ENCODE measurements around the gene ABCG8. TPM values are rescaled to one million over a fixed set of nuclear protein-coding genes. Genes with fewer than 3 reads are reported as not detected.

The ABCG8 gene
- total RNA-seq, 1 donor from 2014 or later = not detected

GRCh38 chr2:43890855-43891254 is 52.1 kb downstream of the ABCG8 start:
- H3K4me1 Mint-ChIP-seq (ENCODE audit: unreplicated experiment) = no peaks in the 10 kb centered on the region
- peaks cover 63% of the 10 kb centered on the region for H3K36me3 Mint-ChIP-seq (ENCODE audit: unreplicated experiment)
- H3K27me3 Mint-ChIP-seq (ENCODE audit: unreplicated experiment) = no peaks in the 10 kb centered on the region
- no peak overlapping the region for H3K4me3 Mint-ChIP-seq (ENCODE audit: unreplicated experiment)
- DNase-seq (ENCODE audit: extremely low spot score, unreplicated experiment) = no peak
- no peak for TF ChIP-seq CTCF (IDR thresholded peaks at IDR 0.05)
- H3K27ac Mint-ChIP-seq (ENCODE audit: unreplicated experiment) = no peak overlapping the region
- H3K9me3 Mint-ChIP-seq (ENCODE audit: unreplicated experiment) = no peaks in the 10 kb centered on the region

DNA sequence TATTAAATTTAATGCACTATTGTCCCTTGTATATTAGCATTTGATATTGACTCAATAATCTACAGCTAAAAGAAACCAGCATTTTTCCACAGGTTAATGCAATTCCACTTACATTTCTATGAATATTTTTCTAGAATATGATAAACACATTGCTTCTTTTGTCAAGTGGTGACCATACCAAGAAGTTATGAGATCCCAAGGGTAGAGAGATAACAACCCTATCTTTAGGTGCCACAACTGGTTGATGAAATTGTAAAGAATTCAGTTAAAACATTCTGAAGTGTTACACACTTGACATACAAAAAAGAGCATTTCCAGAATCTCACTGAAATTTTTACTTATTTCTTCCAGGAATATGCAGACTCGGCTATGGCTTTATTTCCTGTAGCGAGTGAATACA is 56.0 kb downstream of the ABCG8 start:
- Mint-ChIP-seq H3K4me3 (ENCODE audit: unreplicated experiment) (no peak overlapping the region), H3K4me1 (ENCODE audit: unreplicated experiment) (peaks cover 27% of the 10 kb centered on the region), H3K36me3 (ENCODE audit: unreplicated experiment) (peaks cover 53% of the 10 kb centered on the region), H3K27ac (ENCODE audit: unreplicated experiment) (no peak overlapping the region), H3K27me3 (ENCODE audit: unreplicated experiment) (no peaks in the 10 kb centered on the region), H3K9me3 (ENCODE audit: unreplicated experiment) (no peaks in the 10 kb centered on the region)
- no peak for DNase-seq (ENCODE audit: extremely low spot score, unreplicated experiment)
- TF ChIP-seq CTCF (IDR thresholded peaks at IDR 0.05) = no peak

- H3K27me3 Mint-ChIP-seq (ENCODE audit: unreplicated experiment) = no peaks in the 10 kb centered on the region
- H3K36me3 Mint-ChIP-seq (ENCODE audit: unreplicated experiment) = peaks cover 46% of the 10 kb centered on the region
Observed at GRCh38 chr2:43896906-43897305, 58.1 kb downstream of the ABCG8 start.

DNA sequence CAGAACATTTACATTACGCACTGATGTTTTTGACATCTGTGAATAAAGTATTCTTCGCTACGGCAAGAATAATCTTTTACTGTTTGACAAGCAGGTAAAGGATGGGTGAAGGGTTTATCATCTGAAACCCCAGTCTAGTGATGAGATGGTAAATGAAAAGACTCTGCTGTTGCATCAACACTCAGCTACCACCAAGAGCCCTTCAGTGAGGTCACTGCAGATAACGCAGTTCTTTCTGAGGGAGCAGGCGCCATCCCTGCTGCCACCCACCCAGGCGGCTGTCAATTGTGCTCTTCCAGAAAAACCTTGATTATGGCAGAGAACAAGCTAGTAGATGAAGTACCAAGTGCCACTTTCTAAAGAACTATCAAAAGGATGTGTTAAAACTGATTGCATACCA is 58.7 kb downstream of the ABCG8 start:
- peak overlapping the region; percentile 90 for H3K27ac Mint-ChIP-seq (ENCODE audit: unreplicated experiment)
- H3K4me3 Mint-ChIP-seq (ENCODE audit: unreplicated experiment) = no peak overlapping the region
- DNase-seq (ENCODE audit: extremely low spot score, unreplicated experiment) = no peak
- peaks cover 39% of the 10 kb centered on the region for H3K4me1 Mint-ChIP-seq (ENCODE audit: unreplicated experiment)
- no peak for TF ChIP-seq CTCF (IDR thresholded peaks at IDR 0.05)
- no peaks in the 10 kb centered on the region for H3K27me3 Mint-ChIP-seq (ENCODE audit: unreplicated experiment)
- peaks cover 46% of the 10 kb centered on the region for H3K36me3 Mint-ChIP-seq (ENCODE audit: unreplicated experiment)
- H3K9me3 Mint-ChIP-seq (ENCODE audit: unreplicated experiment) = no peaks in the 10 kb centered on the region

More at GRCh38 chr2:43896906-43897305, 58.1 kb downstream of the ABCG8 start:
- DNase-seq (ENCODE audit: extremely low spot score, unreplicated experiment) = no peak
- Mint-ChIP-seq H3K4me1 (ENCODE audit: unreplicated experiment) (peaks cover 39% of the 10 kb centered on the region), H3K4me3 (ENCODE audit: unreplicated experiment) (no peak overlapping the region), H3K27ac (ENCODE audit: unreplicated experiment) (no peak overlapping the region), H3K9me3 (ENCODE audit: unreplicated experiment) (no peaks in the 10 kb centered on the region)
- TF ChIP-seq CTCF (IDR thresholded peaks at IDR 0.05) = no peak

GRCh38 chr2:43898134-43898837 is 59.5 kb downstream of the ABCG8 start:
- no peaks in the 10 kb centered on the region for H3K9me3 Mint-ChIP-seq (ENCODE audit: unreplicated experiment)
- H3K27me3 Mint-ChIP-seq (ENCODE audit: unreplicated experiment) = no peaks in the 10 kb centered on the region
- H3K4me3 Mint-ChIP-seq (ENCODE audit: unreplicated experiment) = peak overlapping the region; percentile 47
- peaks cover 39% of the 10 kb centered on the region for H3K4me1 Mint-ChIP-seq (ENCODE audit: unreplicated experiment)
- peak; percentile 46 for TF ChIP-seq CTCF (IDR thresholded peaks at IDR 0.05)
- peaks cover 45% of the 10 kb centered on the region for H3K36me3 Mint-ChIP-seq (ENCODE audit: unreplicated experiment)
- peak; percentile 87 for DNase-seq (ENCODE audit: extremely low spot score, unreplicated experiment)
- H3K27ac Mint-ChIP-seq (ENCODE audit: unreplicated experiment) = peak overlapping the region; percentile 90
